ENCODE data around the gene KAZALD1.

The KAZALD1 gene

GRCh38 chr10:101018118-101018599 lies 43.6 kb upstream of the KAZALD1 start:
- no peak overlapping the region for H3K27ac ChIP-seq (ENCODE audit: low read length)
- H3K9ac ChIP-seq (ENCODE audit: low read length) = peak overlapping the region; percentile 39; the same call in 1 of the 2 replicates
- peaks cover 19% of the 10 kb centered on the region for H3K27me3 ChIP-seq (ENCODE audit: low read depth, low read length)
- H3K4me3 ChIP-seq (ENCODE audit: low read length) = peak overlapping the region; percentile 68
- H2AFZ ChIP-seq (ENCODE audit: low read depth, low read length) = peak overlapping the region; percentile 73
- H3K79me2 ChIP-seq (ENCODE audit: low read length) = no peaks in the 10 kb centered on the region
- peak overlapping the region; percentile 64 for H3K4me2 ChIP-seq (ENCODE audit: low read length)
- H3K36me3 ChIP-seq (replicated peaks; ENCODE audit: low read depth, low read length) = no peaks in the 10 kb centered on the region
- peaks cover 9% of the 10 kb centered on the region for H3K4me1 ChIP-seq (ENCODE audit: low read length)
- no peaks in the 10 kb centered on the region for H4K20me1 ChIP-seq (ENCODE audit: insufficient read depth, low read length)
- TF ChIP-seq EZH2phosphoT487 (IDR thresholded peaks at IDR 0.05; ENCODE audit: low read depth) = no peak
- TF ChIP-seq CTCF (IDR thresholded peaks at IDR 0.05; ENCODE audit: low read depth, low read length) = no peak
- H3K9me3 ChIP-seq (ENCODE audit: insufficient read depth, low read length) = no peaks in the 10 kb centered on the region

- peaks cover 7% of the 10 kb centered on the region; the same call in 1 of the 2 replicates for H3K4me1 ChIP-seq (ENCODE audit: low read length)
- no peaks in the 10 kb centered on the region for H3K79me2 ChIP-seq (ENCODE audit: low read length)
- H2AFZ ChIP-seq (ENCODE audit: low read depth, low read length) = peak overlapping the region; percentile 73
- peak overlapping the region; percentile 68 for H3K4me3 ChIP-seq (ENCODE audit: low read length)
- no peaks in the 10 kb centered on the region for H3K9me3 ChIP-seq (ENCODE audit: insufficient read depth, low read length)
- H3K27me3 ChIP-seq (ENCODE audit: low read depth, low read length) = peaks cover 19% of the 10 kb centered on the region
- H3K27ac ChIP-seq (ENCODE audit: low read length) = no peak overlapping the region
- H3K9ac ChIP-seq (ENCODE audit: low read length) = peak overlapping the region; percentile 39; the same call in 1 of the 2 replicates
- H3K4me2 ChIP-seq (ENCODE audit: low read length) = peak overlapping the region; percentile 64
- H3K36me3 ChIP-seq (replicated peaks; ENCODE audit: low read depth, low read length) = no peaks in the 10 kb centered on the region
- TF ChIP-seq EZH2phosphoT487 (IDR thresholded peaks at IDR 0.05; ENCODE audit: low read depth) (no peak), CTCF (IDR thresholded peaks at IDR 0.05; ENCODE audit: low read depth, low read length) (peak; percentile 48)
- no peaks in the 10 kb centered on the region for H4K20me1 ChIP-seq (ENCODE audit: insufficient read depth, low read length)
Observed at GRCh38 chr10:101018600-101019439, 43.0 kb upstream of the KAZALD1 start.

- Histone ChIP-seq H3K36me3 (replicated peaks; ENCODE audit: low read depth, low read length) (no peaks in the 10 kb centered on the region), H3K79me2 (ENCODE audit: low read length) (no peaks in the 10 kb centered on the region), H3K4me1 (ENCODE audit: low read length) (peaks cover 7% of the 10 kb centered on the region; the same call in 1 of the 2 replicates), H4K20me1 (ENCODE audit: insufficient read depth, low read length) (no peaks in the 10 kb centered on the region), H3K9me3 (ENCODE audit: insufficient read depth, low read length) (no peaks in the 10 kb centered on the region), H3K4me2 (ENCODE audit: low read length) (no peak overlapping the region), H3K27me3 (ENCODE audit: low read depth, low read length) (peaks cover 19% of the 10 kb centered on the region), H3K9ac (ENCODE audit: low read length) (no peak overlapping the region), H3K4me3 (ENCODE audit: low read length) (no peak overlapping the region), H2AFZ (ENCODE audit: low read depth, low read length) (no peak overlapping the region), H3K27ac (ENCODE audit: low read length) (no peak overlapping the region)
- TF ChIP-seq CTCF (IDR thresholded peaks at IDR 0.05; ENCODE audit: low read depth, low read length) (no peak), EZH2phosphoT487 (IDR thresholded peaks at IDR 0.05; ENCODE audit: low read depth) (no peak)
Observed at GRCh38 chr10:101019440-101019703, 42.4 kb upstream of the KAZALD1 start.

GRCh38 chr10:101020427-101021075 lies 41.2 kb upstream of the KAZALD1 start:
- Histone ChIP-seq H3K27me3 (ENCODE audit: low read depth, low read length) (peaks cover 19% of the 10 kb centered on the region), H3K27ac (ENCODE audit: low read length) (no peak overlapping the region), H4K20me1 (ENCODE audit: insufficient read depth, low read length) (no peaks in the 10 kb centered on the region), H2AFZ (ENCODE audit: low read depth, low read length) (no peak overlapping the region), H3K36me3 (replicated peaks; ENCODE audit: low read depth, low read length) (no peaks in the 10 kb centered on the region), H3K4me3 (ENCODE audit: low read length) (no peak overlapping the region), H3K4me2 (ENCODE audit: low read length) (no peak overlapping the region), H3K79me2 (ENCODE audit: low read length) (no peaks in the 10 kb centered on the region), H3K9ac (ENCODE audit: low read length) (no peak overlapping the region), H3K4me1 (ENCODE audit: low read length) (peaks cover 7% of the 10 kb centered on the region; the same call in 1 of the 2 replicates), H3K9me3 (ENCODE audit: insufficient read depth, low read length) (no peaks in the 10 kb centered on the region)
- TF ChIP-seq EZH2phosphoT487 (IDR thresholded peaks at IDR 0.05; ENCODE audit: low read depth) (no peak), CTCF (IDR thresholded peaks at IDR 0.05; ENCODE audit: low read depth, low read length) (no peak)

Data from OCI-LY3 (cell line).